Adipocyte (in vitro differentiated cells): ENCODE measurements around the gene KLHL3.

Experiments
- DNase-seq: peaks from one replicate; pipeline ENCODE4 v3.0.0-alpha.2; 2015; ENCODE audit warnings: low read depth
- H3K27me3 ChIP-seq: replicated peaks from 2 replicates; pipeline ENCODE4 v1.7.0; 2013; ENCODE audit warnings: mild to moderate bottlenecking, low read length, moderate library complexity; ENCODE audit not compliant: control insufficient read depth, insufficient read depth
- H3K36me3 ChIP-seq: 2 replicates; pipeline ENCODE4 v1.7.0; 2013; ENCODE audit warnings: low read length, mild to moderate bottlenecking, moderate library complexity; ENCODE audit not compliant: control insufficient read depth, insufficient read depth, severe bottlenecking
- H3K4me1 ChIP-seq: 2 replicates; pipeline ENCODE4 v1.7.0; 2013; ENCODE audit warnings: mild to moderate bottlenecking, low read length, moderate library complexity; ENCODE audit not compliant: control insufficient read depth, insufficient read depth
- H3K4me3 ChIP-seq: 2 replicates; pipeline ENCODE4 v1.7.0; 2013; ENCODE audit warnings: mild to moderate bottlenecking, low read length, moderate library complexity
- H3K9ac ChIP-seq: 2 replicates; pipeline ENCODE4 v1.7.0; 2013; ENCODE audit warnings: mild to moderate bottlenecking, low read length, moderate library complexity
- H3K9me3 ChIP-seq: 2 replicates; pipeline ENCODE4 v1.7.0; 2013; ENCODE audit warnings: mild to moderate bottlenecking, low read length, moderate library complexity; ENCODE audit not compliant: control insufficient read depth

The KLHL3 gene

GRCh38 chr5:137757634-137758033 lies 21.7 kb upstream of the KLHL3 start:
- Histone ChIP-seq H3K9ac (no peak overlapping the region), H3K27me3 (no peaks in the 10 kb centered on the region), H3K9me3 (no peaks in the 10 kb centered on the region), H3K4me3 (no peak overlapping the region), H3K4me1 (peaks cover 10% of the 10 kb centered on the region), H3K36me3 (no peaks in the 10 kb centered on the region)
- no peak for DNase-seq

GRCh38 chr5:137754961-137755762 lies 19.3 kb upstream of the KLHL3 start:
- no peaks in the 10 kb centered on the region for H3K36me3 ChIP-seq
- no peak for DNase-seq
- H3K9ac ChIP-seq, result peak overlapping the region; percentile 93
- no peaks in the 10 kb centered on the region for H3K9me3 ChIP-seq
- H3K4me1 ChIP-seq, result peaks cover 15% of the 10 kb centered on the region
- H3K4me3 ChIP-seq, result peak overlapping the region; percentile 85
- no peaks in the 10 kb centered on the region for H3K27me3 ChIP-seq

- Histone ChIP-seq H3K9ac (peak within 1 kb of the TSS; percentile 93), H3K4me1 (peaks cover 18% of the 10 kb centered on the region), H3K4me3 (peak within 1 kb of the TSS; percentile 85), H3K36me3 (no peaks in the 10 kb centered on the region), H3K27me3 (no peaks in the 10 kb centered on the region), H3K9me3 (no peaks in the 10 kb centered on the region)
- DNase-seq, result peak; percentile 99
These were observed 18.5 kb upstream of the KLHL3 start, which contains the start of gene HNRNPA0 for GRCh38 chr5:137754188-137754960. Gene HNRNPA0 (minus strand): TSS chr5:137754363. CDS start chr5:137754066, 297 bp downstream.

- Histone ChIP-seq H3K9me3 (no peaks in the 10 kb centered on the region), H3K9ac (peak overlapping the region; percentile 93), H3K4me3 (peak overlapping the region; percentile 85), H3K36me3 (no peaks in the 10 kb centered on the region), H3K27me3 (no peaks in the 10 kb centered on the region), H3K4me1 (peaks cover 18% of the 10 kb centered on the region)
- peak; percentile 59 for DNase-seq
These were observed 17.9 kb upstream of the KLHL3 start for GRCh38 chr5:137753691-137754187.

GRCh38 chr5:137752905-137753690 lies 17.2 kb upstream of the KLHL3 start:
- no peaks in the 10 kb centered on the region for H3K36me3 ChIP-seq
- no peaks in the 10 kb centered on the region for H3K27me3 ChIP-seq
- peak overlapping the region; percentile 85 for H3K4me3 ChIP-seq
- H3K9me3 ChIP-seq, result no peaks in the 10 kb centered on the region
- H3K4me1 ChIP-seq, result peaks cover 18% of the 10 kb centered on the region
- H3K9ac ChIP-seq, result peak overlapping the region; percentile 93
- DNase-seq, result peak; percentile 54

- H3K9me3 ChIP-seq, result no peaks in the 10 kb centered on the region
- peak overlapping the region; percentile 85 for H3K4me3 ChIP-seq
- peaks cover 18% of the 10 kb centered on the region for H3K4me1 ChIP-seq
- H3K36me3 ChIP-seq, result no peaks in the 10 kb centered on the region
- no peaks in the 10 kb centered on the region for H3K27me3 ChIP-seq
- peak; percentile 94 for DNase-seq
- H3K9ac ChIP-seq, result peak overlapping the region; percentile 93
These were observed 16.1 kb upstream of the KLHL3 start for GRCh38 chr5:137751869-137752491.

- no peaks in the 10 kb centered on the region for H3K36me3 ChIP-seq
- H3K4me3 ChIP-seq, result peak overlapping the region; percentile 85
- H3K4me1 ChIP-seq, result peaks cover 18% of the 10 kb centered on the region
- no peaks in the 10 kb centered on the region for H3K27me3 ChIP-seq
- no peak for DNase-seq
- H3K9me3 ChIP-seq, result no peaks in the 10 kb centered on the region
- no peak overlapping the region for H3K9ac ChIP-seq
These were observed 14.5 kb upstream of the KLHL3 start for GRCh38 chr5:137750436-137750835.

- no peak overlapping the region for H3K4me3 ChIP-seq
- no peaks in the 10 kb centered on the region for H3K9me3 ChIP-seq
These were observed 12.0 kb upstream of the KLHL3 start for GRCh38 chr5:137747848-137748247.

GRCh38 chr5:137743031-137743640 lies 7.2 kb upstream of the KLHL3 start:
- no peaks in the 10 kb centered on the region for H3K36me3 ChIP-seq
- peaks cover 2% of the 10 kb centered on the region for H3K9me3 ChIP-seq
- no peak overlapping the region for H3K9ac ChIP-seq
- peak; percentile 92 for DNase-seq
- no peaks in the 10 kb centered on the region for H3K4me1 ChIP-seq
- no peak overlapping the region for H3K4me3 ChIP-seq
- no peaks in the 10 kb centered on the region for H3K27me3 ChIP-seq

More at GRCh38 chr5:137747848-137748247, 12.0 kb upstream of the KLHL3 start:
- Histone ChIP-seq H3K9ac (no peak overlapping the region), H3K36me3 (no peaks in the 10 kb centered on the region), H3K4me1 (peaks cover 18% of the 10 kb centered on the region), H3K27me3 (no peaks in the 10 kb centered on the region)
- DNase-seq, result no peak

GRCh38 chr5:137741718-137742117 lies 5.8 kb upstream of the KLHL3 start:
- no peak overlapping the region for H3K9ac ChIP-seq
- peaks cover 4% of the 10 kb centered on the region for H3K9me3 ChIP-seq
- peaks cover 9% of the 10 kb centered on the region for H3K4me1 ChIP-seq
- H3K4me3 ChIP-seq, result no peak overlapping the region
- DNase-seq, result no peak
- H3K36me3 ChIP-seq, result no peaks in the 10 kb centered on the region
- no peaks in the 10 kb centered on the region for H3K27me3 ChIP-seq
